Activated naive CD8-positive, alpha-beta T cell (primary cell): ENCODE data around the gene MYLK3.

Experiments
- H3K27ac Mint-ChIP-seq: one replicate; pipeline ENCODE4 v1.8.0; 2021; ENCODE audit warnings: mixed read lengths
- H3K27me3 Mint-ChIP-seq: one replicate; pipeline ENCODE4 v1.8.0; 2021; ENCODE audit warnings: mixed read lengths
- H3K36me3 Mint-ChIP-seq: one replicate; pipeline ENCODE4 v1.8.0; 2021; ENCODE audit warnings: mixed read lengths
- H3K4me1 Mint-ChIP-seq: one replicate; pipeline ENCODE4 v1.8.0; 2021; ENCODE audit warnings: low read depth, mixed read lengths
- H3K4me3 Mint-ChIP-seq: one replicate; pipeline ENCODE4 v1.8.0; 2021; ENCODE audit warnings: mild to moderate bottlenecking, mixed read lengths
- H3K9me3 Mint-ChIP-seq: one replicate; pipeline ENCODE4 v1.8.0; 2021; ENCODE audit warnings: low read depth, mixed read lengths

The MYLK3 gene

DNA sequence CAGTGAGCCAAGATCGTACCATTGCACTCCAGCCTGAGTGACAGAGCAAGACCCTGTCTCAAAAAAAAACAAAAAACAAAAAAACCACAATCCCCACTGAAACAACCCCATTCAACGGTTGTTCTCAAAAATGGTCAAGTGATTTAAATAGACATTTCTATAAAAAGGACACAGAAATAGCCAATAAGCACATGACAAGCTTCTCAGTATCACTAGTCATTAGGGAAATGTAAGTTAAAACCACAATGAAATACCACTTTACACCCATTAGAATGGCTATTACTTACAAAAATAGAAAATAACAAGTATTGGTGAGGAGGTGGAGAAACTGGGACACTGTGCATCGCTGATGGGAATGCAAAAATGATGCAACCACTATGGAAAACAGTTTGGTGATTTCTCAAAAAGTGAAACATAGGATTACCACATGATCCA is 26.6 kb upstream of the MYLK3 start:
- Mint-ChIP-seq H3K4me1 (no peaks in the 10 kb centered on the region), H3K36me3 (no peaks in the 10 kb centered on the region), H3K27ac (no peak overlapping the region), H3K4me3 (no peak overlapping the region), H3K9me3 (no peaks in the 10 kb centered on the region), H3K27me3 (no peaks in the 10 kb centered on the region)

DNA sequence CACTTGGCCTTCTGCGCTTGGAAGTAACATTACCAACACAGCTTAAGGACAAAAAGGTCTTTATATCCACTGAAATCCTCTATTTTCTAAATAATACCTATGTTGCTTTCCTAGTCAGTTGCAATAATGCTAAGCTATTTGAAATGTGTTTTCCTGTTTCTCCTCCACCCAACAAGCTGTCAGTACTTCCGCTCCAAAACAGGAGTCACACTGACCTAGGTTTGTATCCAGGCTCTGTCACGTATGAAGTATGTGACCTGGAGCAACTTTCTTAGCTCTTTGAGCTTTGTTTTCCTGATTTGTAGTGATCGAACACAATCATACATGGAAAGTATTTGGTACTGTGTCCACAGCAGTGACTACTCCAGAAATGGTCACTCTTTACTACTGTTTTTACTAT is 24.3 kb upstream of the MYLK3 start:
- no peak overlapping the region for H3K27ac Mint-ChIP-seq
- H3K36me3 Mint-ChIP-seq = no peaks in the 10 kb centered on the region
- no peaks in the 10 kb centered on the region for H3K4me1 Mint-ChIP-seq
- H3K27me3 Mint-ChIP-seq = no peaks in the 10 kb centered on the region
- H3K9me3 Mint-ChIP-seq = no peaks in the 10 kb centered on the region
- no peak overlapping the region for H3K4me3 Mint-ChIP-seq

DNA sequence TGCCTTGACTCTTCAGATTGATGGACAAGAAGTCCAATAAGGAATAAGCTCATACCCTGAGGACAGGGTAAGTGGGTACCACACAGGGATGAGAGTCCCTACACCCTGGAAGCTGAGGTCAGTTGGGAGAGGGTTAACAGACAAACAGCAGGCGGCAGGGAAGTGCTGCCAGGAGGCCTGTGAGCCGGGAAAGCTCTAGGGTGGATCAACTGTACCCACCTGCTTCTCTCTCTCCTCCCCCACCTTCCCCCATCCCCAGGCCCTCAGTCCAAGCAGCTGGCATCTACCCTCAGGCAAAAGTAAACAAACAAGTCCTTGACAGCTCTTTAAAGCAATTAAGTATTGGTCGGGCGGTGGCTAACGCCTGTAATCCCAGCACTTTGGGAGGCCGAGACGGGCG is 20.7 kb upstream of the MYLK3 start:
- H3K27ac Mint-ChIP-seq = no peak overlapping the region
- no peaks in the 10 kb centered on the region for H3K4me1 Mint-ChIP-seq
- no peak overlapping the region for H3K4me3 Mint-ChIP-seq
- H3K9me3 Mint-ChIP-seq = no peaks in the 10 kb centered on the region
- no peaks in the 10 kb centered on the region for H3K27me3 Mint-ChIP-seq
- H3K36me3 Mint-ChIP-seq = no peaks in the 10 kb centered on the region

DNA sequence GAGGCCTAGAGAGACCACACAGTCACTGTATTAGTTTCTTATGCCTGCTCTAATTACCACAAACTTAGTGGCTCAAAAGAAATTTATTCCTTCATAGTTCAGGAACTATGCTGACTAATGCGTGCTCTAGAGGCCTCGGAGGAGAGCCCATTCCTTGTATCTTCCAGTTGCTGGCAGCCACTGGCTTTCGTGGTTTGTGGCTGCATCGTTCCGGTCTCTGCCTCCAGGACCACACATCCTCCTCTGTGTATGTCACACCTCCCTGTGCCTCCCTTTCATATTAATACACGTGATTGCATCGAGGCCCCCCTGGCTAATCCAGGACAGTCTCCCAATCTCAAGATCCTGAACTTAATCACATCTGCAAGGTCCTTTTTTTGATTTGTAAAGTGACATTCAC is 16.9 kb upstream of the MYLK3 start:
- Mint-ChIP-seq H3K27ac (no peak overlapping the region), H3K27me3 (peaks cover 3% of the 10 kb centered on the region), H3K9me3 (no peaks in the 10 kb centered on the region), H3K4me3 (no peak overlapping the region), H3K36me3 (no peaks in the 10 kb centered on the region), H3K4me1 (no peaks in the 10 kb centered on the region)

- Mint-ChIP-seq H3K4me3 (no peak overlapping the region), H3K9me3 (no peaks in the 10 kb centered on the region), H3K36me3 (no peaks in the 10 kb centered on the region), H3K4me1 (no peaks in the 10 kb centered on the region), H3K27me3 (peaks cover 5% of the 10 kb centered on the region), H3K27ac (no peak overlapping the region)
Observed at GRCh38 chr16:46763147-46763546, 15.0 kb upstream of the MYLK3 start.

GRCh38 chr16:46762583-46762982 is 14.4 kb upstream of the MYLK3 start:
- H3K27me3 Mint-ChIP-seq = peaks cover 5% of the 10 kb centered on the region
- no peaks in the 10 kb centered on the region for H3K4me1 Mint-ChIP-seq
- no peak overlapping the region for H3K27ac Mint-ChIP-seq
- H3K9me3 Mint-ChIP-seq = no peaks in the 10 kb centered on the region
- no peak overlapping the region for H3K4me3 Mint-ChIP-seq
- H3K36me3 Mint-ChIP-seq = no peaks in the 10 kb centered on the region

DNA sequence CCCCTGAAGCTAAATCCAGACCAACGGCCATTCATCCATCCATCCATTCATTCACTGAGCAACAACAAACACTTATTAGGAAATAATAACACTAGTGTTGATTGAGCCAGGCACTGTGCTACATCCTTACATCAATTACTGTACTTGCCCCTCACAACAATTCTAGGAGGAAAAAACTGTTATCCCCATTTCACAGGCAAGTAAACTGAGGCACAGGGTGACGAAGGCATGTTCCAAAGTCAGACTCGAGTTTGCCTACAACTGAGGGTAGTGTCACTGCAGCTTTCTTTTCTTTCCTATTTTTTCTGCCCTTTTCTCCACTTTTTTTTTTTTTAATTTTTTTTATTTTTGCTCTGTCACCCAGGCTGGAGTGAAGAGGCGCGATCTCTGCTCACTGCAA is 11.2 kb upstream of the MYLK3 start:
- Mint-ChIP-seq H3K4me3 (no peak overlapping the region), H3K36me3 (no peaks in the 10 kb centered on the region), H3K27ac (no peak overlapping the region), H3K4me1 (no peaks in the 10 kb centered on the region), H3K9me3 (no peaks in the 10 kb centered on the region), H3K27me3 (peaks cover 5% of the 10 kb centered on the region)

- Mint-ChIP-seq H3K4me3 (no peak overlapping the region), H3K27ac (no peak overlapping the region), H3K27me3 (peaks cover 5% of the 10 kb centered on the region), H3K9me3 (no peaks in the 10 kb centered on the region), H3K4me1 (no peaks in the 10 kb centered on the region), H3K36me3 (no peaks in the 10 kb centered on the region)
Observed at GRCh38 chr16:46757339-46758050, 9.4 kb upstream of the MYLK3 start.

- no peaks in the 10 kb centered on the region for H3K9me3 Mint-ChIP-seq
- no peaks in the 10 kb centered on the region for H3K4me1 Mint-ChIP-seq
- H3K27me3 Mint-ChIP-seq = peaks cover 5% of the 10 kb centered on the region
- H3K36me3 Mint-ChIP-seq = no peaks in the 10 kb centered on the region
- no peak overlapping the region for H3K4me3 Mint-ChIP-seq
- no peak overlapping the region for H3K27ac Mint-ChIP-seq
Observed at GRCh38 chr16:46756772-46757171, 8.6 kb upstream of the MYLK3 start.

DNA sequence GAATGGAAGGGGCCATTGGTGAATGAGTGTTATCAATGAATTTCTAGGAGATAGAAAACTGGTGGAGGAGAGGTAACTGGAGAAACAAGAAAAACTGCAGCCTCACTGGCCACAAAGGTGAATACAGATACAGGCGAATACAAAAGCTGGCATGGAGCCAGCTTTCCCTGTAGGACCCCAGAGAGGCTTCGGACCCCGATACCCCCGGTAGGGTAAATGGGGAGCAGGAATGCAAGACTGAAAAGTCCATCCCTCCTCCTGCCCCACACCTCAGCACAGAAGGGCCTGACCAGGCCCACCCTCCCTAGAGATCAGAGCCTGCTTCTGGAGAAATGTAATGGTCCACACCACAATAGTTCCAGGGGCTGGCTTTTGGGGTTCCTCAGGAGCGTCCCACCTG is 4.9 kb upstream of the MYLK3 start:
- Mint-ChIP-seq H3K27ac (no peak overlapping the region), H3K36me3 (no peaks in the 10 kb centered on the region), H3K27me3 (no peaks in the 10 kb centered on the region), H3K9me3 (no peaks in the 10 kb centered on the region), H3K4me1 (no peaks in the 10 kb centered on the region), H3K4me3 (no peak overlapping the region)

GRCh38 chr16:46751381-46751780 is 3.2 kb upstream of the MYLK3 start:
- Mint-ChIP-seq H3K27ac (no peak overlapping the region), H3K4me3 (no peak overlapping the region), H3K9me3 (no peaks in the 10 kb centered on the region), H3K4me1 (no peaks in the 10 kb centered on the region), H3K27me3 (no peaks in the 10 kb centered on the region), H3K36me3 (no peaks in the 10 kb centered on the region)

- Mint-ChIP-seq H3K4me1 (no peaks in the 10 kb centered on the region), H3K4me3 (no peak overlapping the region), H3K36me3 (no peaks in the 10 kb centered on the region)
Observed at GRCh38 chr16:46748775-46749705, 896 bp upstream of the MYLK3 start.

DNA sequence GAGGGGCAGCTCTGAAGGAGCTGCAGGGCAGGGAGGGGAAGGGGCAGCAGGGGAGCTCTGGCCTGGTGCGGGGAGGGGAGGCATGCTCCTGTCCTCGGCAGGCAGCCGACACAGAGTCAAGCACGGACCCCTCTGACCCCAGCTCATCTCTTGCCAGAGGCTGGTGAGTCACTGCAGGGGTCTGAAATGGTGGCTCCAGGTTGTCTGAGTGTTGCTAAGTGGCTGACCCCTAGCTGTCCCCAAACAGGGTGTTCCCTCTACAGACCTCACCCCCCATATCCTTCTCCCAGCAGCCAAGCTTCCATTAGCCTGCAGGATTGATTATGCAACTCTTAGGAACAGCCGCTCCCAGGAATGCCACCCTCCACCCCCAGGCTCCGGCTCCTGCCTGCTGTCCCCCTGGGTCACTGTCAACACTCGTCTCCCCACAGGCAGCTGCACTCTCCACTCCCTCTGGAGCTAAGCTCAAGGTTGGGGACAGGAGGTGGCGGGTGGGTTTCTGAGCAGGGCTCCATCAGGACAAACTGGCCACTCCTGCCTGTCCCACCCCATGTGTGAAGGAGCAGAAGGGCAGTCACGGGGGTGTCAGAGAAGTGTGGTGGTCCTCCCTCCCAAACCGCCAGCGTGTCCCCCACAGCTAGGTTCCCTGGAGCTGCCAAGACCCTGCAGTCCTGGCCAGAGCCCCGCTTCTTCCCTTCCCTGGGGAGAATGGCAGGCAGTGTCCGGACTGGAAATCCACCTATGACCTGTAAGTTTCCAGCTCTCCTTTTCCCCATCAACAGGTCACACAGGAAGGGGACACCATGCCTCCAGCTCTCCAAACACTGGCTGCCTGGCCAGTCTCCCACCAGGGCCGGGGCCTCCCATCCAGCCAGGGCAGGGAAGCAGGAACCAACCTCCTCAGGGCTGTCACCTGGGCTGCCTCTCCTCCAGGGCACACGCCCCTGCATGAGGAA is 1.0 kb downstream of the MYLK3 start:
- no peak overlapping the region for H3K4me3 Mint-ChIP-seq
- no peaks in the 10 kb centered on the region for H3K9me3 Mint-ChIP-seq
- H3K36me3 Mint-ChIP-seq = no peaks in the 10 kb centered on the region
- H3K4me1 Mint-ChIP-seq = peaks cover 4% of the 10 kb centered on the region
- no peaks in the 10 kb centered on the region for H3K27me3 Mint-ChIP-seq
- H3K27ac Mint-ChIP-seq = no peak overlapping the region

More at GRCh38 chr16:46748775-46749705, 896 bp upstream of the MYLK3 start:
- H3K27ac Mint-ChIP-seq = no peak overlapping the region
- H3K27me3 Mint-ChIP-seq = no peaks in the 10 kb centered on the region
- no peaks in the 10 kb centered on the region for H3K9me3 Mint-ChIP-seq

DNA sequence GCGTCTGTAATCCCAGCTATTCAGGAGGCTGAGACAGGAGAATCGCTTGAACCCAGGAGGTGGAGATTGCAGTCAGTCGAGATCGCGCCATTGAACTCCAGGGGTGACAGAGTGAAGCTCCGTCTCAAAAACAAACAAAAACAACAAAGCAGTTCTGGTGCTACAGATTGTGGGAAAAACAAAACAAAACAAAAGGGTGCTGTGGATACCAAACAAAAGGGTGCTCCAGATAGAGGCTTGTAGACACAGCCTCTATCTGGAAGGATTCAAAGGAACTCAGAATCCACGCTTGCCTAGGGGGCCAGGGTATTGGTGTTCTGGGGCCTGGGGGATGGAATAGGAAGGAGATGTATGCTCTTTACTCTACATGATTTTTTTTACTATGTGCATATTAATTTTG is 2.5 kb downstream of the MYLK3 start:
- Mint-ChIP-seq H3K9me3 (no peaks in the 10 kb centered on the region), H3K27me3 (no peaks in the 10 kb centered on the region), H3K36me3 (no peaks in the 10 kb centered on the region), H3K4me3 (no peak overlapping the region), H3K4me1 (peaks cover 4% of the 10 kb centered on the region), H3K27ac (no peak overlapping the region)
